ENCODE data around the gene ACSL3. TPM values are rescaled to one million over a fixed set of nuclear protein-coding genes. Genes with fewer than 3 reads are reported as not detected.

ACSL3 gene
- total and polyA plus RNA-seq, 4 donors, result 22.2 to 154 (median 59.2) TPM

DNA sequence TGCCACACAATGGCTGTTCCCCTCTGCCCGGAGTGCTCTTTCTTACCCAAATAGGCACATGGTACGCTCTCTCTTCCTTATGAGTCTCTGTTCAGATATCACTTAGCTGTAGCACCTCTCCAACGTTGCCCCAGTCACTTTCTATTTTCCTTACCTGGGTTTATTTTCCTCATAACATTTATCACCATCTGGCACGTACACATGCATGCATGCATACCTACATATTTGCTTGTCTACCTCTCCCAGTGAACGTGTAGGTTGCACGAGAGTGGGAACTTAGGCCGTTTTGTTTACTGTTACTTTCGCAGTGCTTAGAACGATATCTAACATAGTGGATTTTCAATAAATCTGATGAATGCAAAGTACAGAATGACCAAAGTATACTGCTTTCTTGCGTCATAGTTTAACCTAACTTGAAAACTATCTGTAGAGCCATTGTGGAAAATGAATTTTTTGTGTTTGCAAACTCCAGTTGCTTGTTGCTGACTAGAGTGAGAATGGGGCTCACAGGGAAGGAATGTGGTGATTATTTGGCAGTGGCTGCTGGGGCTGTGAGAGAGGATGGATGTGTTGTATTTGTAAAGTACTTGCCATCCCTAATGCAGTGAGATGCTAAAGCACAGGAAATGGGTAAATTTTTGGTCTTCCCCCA, 47.1 kb downstream of the ACSL3 start:
- Histone ChIP-seq H3K27ac (ENCODE audit: low read depth in 1 of 2, low read length in 1 of 2) (no peak overlapping the region), H3K9me3 (ENCODE audit: control insufficient read depth in 4 of 4, insufficient read depth in 3 of 4, low read length in 3 of 4) (no peaks in the 10 kb centered on the region), H3K4me1 (ENCODE audit: control insufficient read depth in 5 of 5, insufficient read depth in 5 of 5, low read length in 5 of 5) (peaks cover 0 to 10% (median 6%) of the 10 kb centered on the region in 5 donors), H3K9ac (ENCODE audit: insufficient read depth in 1 of 2, low read length in 2 of 2) (no peak overlapping the region), H3K36me3 (ENCODE audit: control insufficient read depth in 4 of 4, insufficient read depth in 4 of 4, low read length in 4 of 4) (peaks cover 6 to 16% (median 9%) of the 10 kb centered on the region in 4 donors), H3K27me3 (ENCODE audit: control insufficient read depth in 3 of 3, insufficient read depth in 3 of 3, low read length in 2 of 3) (no peaks in the 10 kb centered on the region), H3K4me3 (no peak overlapping the region)
- no peak for ATAC-seq (ENCODE audit: insufficient read depth, low FRiP score)
- peak; percentile 41 to 75 (median 69) for DNase-seq
- WGBS, 2 donors, result 87 to 90% methylated on average over 10 of the region's 10 CpGs
- TF ChIP-seq, protein P1, sequence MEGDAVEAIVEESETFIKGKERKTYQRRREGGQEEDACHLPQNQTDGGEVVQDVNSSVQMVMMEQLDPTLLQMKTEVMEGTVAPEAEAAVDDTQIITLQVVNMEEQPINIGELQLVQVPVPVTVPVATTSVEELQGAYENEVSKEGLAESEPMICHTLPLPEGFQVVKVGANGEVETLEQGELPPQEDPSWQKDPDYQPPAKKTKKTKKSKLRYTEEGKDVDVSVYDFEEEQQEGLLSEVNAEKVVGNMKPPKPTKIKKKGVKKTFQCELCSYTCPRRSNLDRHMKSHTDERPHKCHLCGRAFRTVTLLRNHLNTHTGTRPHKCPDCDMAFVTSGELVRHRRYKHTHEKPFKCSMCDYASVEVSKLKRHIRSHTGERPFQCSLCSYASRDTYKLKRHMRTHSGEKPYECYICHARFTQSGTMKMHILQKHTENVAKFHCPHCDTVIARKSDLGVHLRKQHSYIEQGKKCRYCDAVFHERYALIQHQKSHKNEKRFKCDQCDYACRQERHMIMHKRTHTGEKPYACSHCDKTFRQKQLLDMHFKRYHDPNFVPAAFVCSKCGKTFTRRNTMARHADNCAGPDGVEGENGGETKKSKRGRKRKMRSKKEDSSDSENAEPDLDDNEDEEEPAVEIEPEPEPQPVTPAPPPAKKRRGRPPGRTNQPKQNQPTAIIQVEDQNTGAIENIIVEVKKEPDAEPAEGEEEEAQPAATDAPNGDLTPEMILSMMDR (IDR thresholded peaks at IDR 0.05; ENCODE audit: control extremely low read depth, extremely low read depth), result no peak

DNA sequence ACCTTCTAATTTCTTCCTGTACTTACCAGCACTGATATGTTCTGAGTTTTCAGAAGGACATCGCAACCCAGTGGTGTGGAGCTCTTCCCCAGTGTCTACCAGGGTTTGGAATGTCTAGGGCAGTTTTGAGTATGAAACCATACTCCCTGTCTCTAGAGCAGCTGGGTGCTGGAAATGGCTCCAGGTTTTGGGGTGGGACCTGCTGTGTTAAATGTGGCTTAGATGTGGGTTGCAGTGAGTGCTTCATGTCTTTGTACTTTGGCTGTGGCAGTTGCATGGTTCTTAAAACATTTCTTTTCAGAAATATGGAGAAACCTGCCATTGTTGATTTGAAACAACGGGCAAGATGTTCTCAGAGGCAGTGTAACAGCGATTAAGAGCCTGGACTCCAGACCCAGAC, 48.5 kb downstream of the ACSL3 start:
- Histone ChIP-seq H3K27me3 (ENCODE audit: control insufficient read depth in 3 of 3, insufficient read depth in 3 of 3, low read length in 2 of 3) (no peaks in the 10 kb centered on the region), H3K9me3 (ENCODE audit: control insufficient read depth in 4 of 4, insufficient read depth in 3 of 4, low read length in 3 of 4) (no peaks in the 10 kb centered on the region), H3K4me1 (ENCODE audit: control insufficient read depth in 5 of 5, insufficient read depth in 5 of 5, low read length in 5 of 5) (peaks cover 0 to 15% (median 9%) of the 10 kb centered on the region in 5 donors), H3K27ac (ENCODE audit: low read depth in 1 of 2, low read length in 1 of 2) (no peak overlapping the region), H3K9ac (ENCODE audit: insufficient read depth in 1 of 2, low read length in 2 of 2) (no peak overlapping the region), H3K4me3 (no peak overlapping the region), H3K36me3 (ENCODE audit: control insufficient read depth in 4 of 4, insufficient read depth in 4 of 4, low read length in 4 of 4) (peaks cover 6 to 16% (median 9%) of the 10 kb centered on the region in 4 donors)
- DNase-seq (no peak), ATAC-seq (ENCODE audit: insufficient read depth, low FRiP score) (no peak)
- TF ChIP-seq, protein P1 (IDR thresholded peaks at IDR 0.05; ENCODE audit: control extremely low read depth, extremely low read depth), result no peak
- 96 to 97% methylated on average over 3 of the region's 3 CpGs for WGBS, 2 donors

DNA sequence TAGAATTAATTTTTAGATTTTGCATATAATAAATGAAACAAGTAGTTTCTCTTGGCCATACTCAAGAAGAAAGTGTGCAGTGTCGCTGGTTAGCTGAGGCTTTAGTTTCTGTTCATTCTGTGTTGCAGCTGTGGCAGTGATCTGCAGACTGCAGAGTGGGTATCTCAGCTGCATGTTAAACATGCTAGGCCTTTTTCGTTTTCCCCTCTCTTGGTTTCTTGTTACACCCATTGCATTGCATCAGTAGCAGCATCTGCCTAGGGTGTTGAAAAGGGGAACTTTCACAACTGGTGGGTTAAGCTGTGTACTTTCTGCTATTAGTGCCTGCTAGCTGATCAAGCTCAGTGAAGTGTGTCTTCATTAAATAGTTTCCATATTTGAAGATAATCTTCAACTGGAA, 51.3 kb downstream of the ACSL3 start:
- no peaks in the 10 kb centered on the region for H3K27me3 ChIP-seq (ENCODE audit: control insufficient read depth in 3 of 3, insufficient read depth in 3 of 3, low read length in 2 of 3)
- peaks cover 0 to 12% (median 9%) of the 10 kb centered on the region in 5 donors for H3K4me1 ChIP-seq (ENCODE audit: control insufficient read depth in 5 of 5, insufficient read depth in 5 of 5, low read length in 5 of 5)
- peaks cover 7 to 13% (median 11%) of the 10 kb centered on the region in 4 donors for H3K36me3 ChIP-seq (ENCODE audit: control insufficient read depth in 4 of 4, insufficient read depth in 4 of 4, low read length in 4 of 4)
- TF ChIP-seq, protein P1 (IDR thresholded peaks at IDR 0.05; ENCODE audit: control extremely low read depth, extremely low read depth), result no peak
- H3K4me3 ChIP-seq, result no peak overlapping the region
- H3K9ac ChIP-seq (ENCODE audit: insufficient read depth in 1 of 2, low read length in 2 of 2), result no peak overlapping the region
- no peak for DNase-seq
- no peaks in the 10 kb centered on the region for H3K9me3 ChIP-seq (ENCODE audit: control insufficient read depth in 4 of 4, insufficient read depth in 3 of 4, low read length in 3 of 4)
- ATAC-seq (ENCODE audit: insufficient read depth, low FRiP score), result peak; percentile 53
- WGBS, 2 donors, result 23 to 55% methylated on average over 2 of the region's 2 CpGs
- H3K27ac ChIP-seq (ENCODE audit: low read depth in 1 of 2, low read length in 1 of 2), result peak overlapping the region in 1 of 2 donors; percentile 33

Measured in lung (tissue), 12 donors.